Activated CD4-positive, alpha-beta memory T cell treated with anti-CD3 and anti-CD28 coated beads for 36 hours (primary cell): ENCODE results near the gene FOXN3. TPM values are rescaled to one million over a fixed set of nuclear protein-coding genes. Genes with fewer than 3 reads are reported as not detected.

ENCODE experiments used
- CTCF ChIA-PET: fragments of 350-600 bp; sonication (Branson Sonifier 250); formaldehyde crosslinking; loops from one replicate; lab custom pipeline; 2021; ENCODE audit warnings: antibody characterized with exemption, inconsistent platforms; lab: Charles Lee
- POLR2A ChIA-PET: fragments of 350-600 bp; sonication (Branson Sonifier 250); formaldehyde crosslinking; loops from one replicate; lab custom pipeline; 2021; ENCODE audit warnings: antibody characterized with exemption; lab: Charles Lee
- DNase-seq: peaks from one replicate; pipeline ENCODE4 v3.0.0-alpha.2; 2020
- H3K27ac Mint-ChIP-seq: one replicate; pipeline ENCODE4 v1.8.0; 2021; ENCODE audit warnings: mixed read lengths
- H3K27me3 Mint-ChIP-seq: one replicate; pipeline ENCODE4 v1.8.0; 2021; ENCODE audit warnings: mixed read lengths
- H3K36me3 Mint-ChIP-seq: one replicate; pipeline ENCODE4 v1.8.0; 2021; ENCODE audit warnings: mixed read lengths
- H3K4me1 Mint-ChIP-seq: one replicate; pipeline ENCODE4 v1.8.0; 2021; ENCODE audit warnings: low read depth, mixed read lengths
- H3K4me3 Mint-ChIP-seq: one replicate; pipeline ENCODE4 v1.8.0; 2021; ENCODE audit warnings: mild to moderate bottlenecking, mixed read lengths
- H3K9me3 Mint-ChIP-seq: one replicate; pipeline ENCODE4 v1.8.0; 2021; ENCODE audit warnings: mixed read lengths
- intact Hi-C: fragments of 100-400 bp; cut with micrococcal nuclease; formaldehyde crosslinking; loops from one replicate; pipeline ENCODE4 v1.15.1; 2023
- total RNA-seq, 2 experiments: library from RNA; stranded (reverse); gene quantifications; one replicate each; pipeline ENCODE4 v1.2.3, GENCODE V29; 2021

FOXN3 gene
- total RNA-seq, 2 experiments from 2014 or later = 59.1 to 63.5 TPM

DNA sequence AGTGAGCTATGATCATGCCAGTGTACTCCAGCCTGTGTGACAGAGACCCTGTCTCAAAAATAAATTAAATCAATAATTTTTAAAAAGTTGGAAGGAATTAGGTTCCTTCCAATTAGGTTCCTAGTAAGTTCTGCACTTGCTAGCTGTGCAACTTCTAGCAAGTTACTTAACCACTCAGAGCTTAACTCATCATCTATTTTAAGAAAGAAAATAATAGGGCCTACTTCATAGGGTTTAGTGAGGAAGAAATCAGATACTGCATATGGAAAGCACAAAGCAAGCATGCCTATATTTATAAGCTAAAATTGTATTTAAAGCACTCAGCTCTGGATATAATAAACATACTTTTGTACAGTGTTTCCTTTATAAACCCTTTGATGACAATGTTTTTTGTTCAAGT, 10.7 kb downstream of the FOXN3 start:
- Mint-ChIP-seq H3K9me3 (no peaks in the 10 kb centered on the region), H3K4me3 (no peak overlapping the region), H3K27ac (no peak overlapping the region), H3K27me3 (no peaks in the 10 kb centered on the region), H3K36me3 (peaks cover 35% of the 10 kb centered on the region), H3K4me1 (peaks cover 66% of the 10 kb centered on the region)
- no peak for DNase-seq
- ChIA-PET CTCF (interaction anchor here (1.0 kb wide), 1 partner anchor 507 kb away, joined by 4 read pairs; no protein-coding TSS in a partner anchor), POLR2A (interaction anchor here (0.6 kb wide), 1 partner anchor 98 kb away, joined by 7 read pairs; no protein-coding TSS in a partner anchor)
- intact Hi-C loops = no loop called here

DNA sequence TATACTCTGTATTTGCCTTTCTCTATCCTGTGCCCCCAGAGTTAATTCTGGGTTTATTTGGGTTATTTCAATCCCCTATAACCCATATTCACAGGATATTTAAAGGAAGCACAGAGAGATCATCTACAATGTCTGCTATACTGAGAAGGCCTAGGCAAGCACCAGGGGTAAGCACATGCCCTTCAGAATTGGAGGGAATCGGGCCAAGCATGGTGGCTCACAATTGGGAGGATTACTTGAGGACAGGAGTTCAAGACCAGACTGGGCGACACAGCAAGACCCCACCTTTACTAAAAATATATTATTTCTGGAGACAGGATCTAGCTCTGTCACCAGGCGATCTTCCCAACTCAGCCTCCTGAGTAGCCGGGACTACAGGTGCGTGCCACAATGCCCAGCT, 11.3 kb downstream of the FOXN3 start:
- H3K4me1 Mint-ChIP-seq = peaks cover 62% of the 10 kb centered on the region
- CTCF ChIA-PET = no interaction called here
- H3K36me3 Mint-ChIP-seq = peaks cover 28% of the 10 kb centered on the region

DNA sequence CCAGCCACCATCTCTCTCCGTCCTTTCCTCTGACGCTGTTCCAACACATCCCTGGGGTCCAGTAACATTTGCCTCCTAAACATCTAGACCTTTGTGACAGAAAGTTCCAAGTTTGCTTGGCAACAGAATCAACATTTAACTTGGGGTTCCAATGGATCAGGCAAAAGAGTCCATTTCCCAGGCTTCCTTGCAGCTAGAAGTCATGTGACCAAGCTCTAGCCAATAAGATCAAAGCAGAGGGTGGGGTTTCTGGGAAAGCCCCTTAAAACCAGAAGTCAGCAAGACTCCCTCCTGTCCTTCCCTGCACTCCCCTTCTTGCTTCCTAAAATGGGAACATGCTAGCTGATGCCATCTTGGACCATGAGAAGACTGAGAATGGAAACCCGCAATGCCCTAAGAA, 14.7 kb downstream of the FOXN3 start:
- intact Hi-C loops = no loop called here
- CTCF ChIA-PET = no interaction called here
- Mint-ChIP-seq H3K4me1 (peaks cover 57% of the 10 kb centered on the region), H3K27ac (no peak overlapping the region), H3K27me3 (no peaks in the 10 kb centered on the region), H3K4me3 (no peak overlapping the region), H3K9me3 (no peaks in the 10 kb centered on the region), H3K36me3 (peaks cover 13% of the 10 kb centered on the region)
- DNase-seq = no peak
- POLR2A ChIA-PET = no interaction called here

More for the DNA sequence above, 11.3 kb downstream of the FOXN3 start:
- H3K27me3 Mint-ChIP-seq = no peaks in the 10 kb centered on the region
- no peak overlapping the region for H3K27ac Mint-ChIP-seq
- DNase-seq = no peak
- H3K9me3 Mint-ChIP-seq = no peaks in the 10 kb centered on the region
- intact Hi-C loops = no loop called here
- no peak overlapping the region for H3K4me3 Mint-ChIP-seq
- POLR2A ChIA-PET = no interaction called here

DNA sequence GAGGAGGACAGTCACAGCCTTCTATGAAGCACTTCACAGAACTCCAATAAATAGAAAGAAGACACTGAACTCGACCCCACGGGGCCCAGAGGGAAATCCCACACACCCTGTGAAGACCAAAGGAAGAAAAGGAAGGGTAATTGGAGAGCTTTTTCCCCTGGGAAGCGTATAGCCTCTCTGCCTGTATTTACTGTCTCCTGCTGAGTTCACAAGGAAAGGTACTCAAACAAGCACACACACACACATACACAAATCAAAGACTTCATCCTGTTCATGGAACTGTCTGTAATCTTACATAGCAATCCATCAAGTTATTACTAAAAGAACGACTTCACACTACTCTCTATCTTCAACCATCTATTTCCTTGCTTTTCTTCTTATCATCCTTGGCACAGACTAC, 15.3 kb downstream of the FOXN3 start:
- Mint-ChIP-seq H3K27ac (no peak overlapping the region), H3K4me3 (no peak overlapping the region), H3K4me1 (peaks cover 51% of the 10 kb centered on the region), H3K9me3 (no peaks in the 10 kb centered on the region), H3K36me3 (peaks cover 13% of the 10 kb centered on the region), H3K27me3 (no peaks in the 10 kb centered on the region)
- CTCF ChIA-PET = no interaction called here
- POLR2A ChIA-PET = no interaction called here
- DNase-seq = no peak
- intact Hi-C loops = no loop called here

DNA sequence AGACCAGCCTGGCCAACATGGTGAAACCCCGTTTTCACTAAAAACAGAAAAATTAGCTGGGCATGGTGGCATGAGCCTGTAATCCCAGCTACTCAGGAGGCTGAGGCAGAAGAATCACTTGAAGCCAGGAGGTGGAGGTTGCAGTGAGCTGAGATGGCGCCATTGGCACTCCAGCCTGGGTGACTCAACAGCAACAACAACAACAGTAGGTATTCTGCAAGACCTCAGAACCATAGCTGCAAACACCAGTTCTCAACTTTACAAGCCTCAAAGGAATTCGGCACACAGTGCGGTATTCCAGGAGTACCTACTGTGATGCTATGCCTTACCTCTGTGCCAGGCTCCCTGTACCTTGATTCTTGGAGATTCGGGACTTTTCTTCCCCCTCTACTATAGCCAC, 15.8 kb downstream of the FOXN3 start:
- CTCF ChIA-PET = no interaction called here
- no peak for DNase-seq
- H3K4me3 Mint-ChIP-seq = no peak overlapping the region
- intact Hi-C loops = no loop called here
- H3K36me3 Mint-ChIP-seq = peaks cover 13% of the 10 kb centered on the region
- H3K4me1 Mint-ChIP-seq = peaks cover 49% of the 10 kb centered on the region
- no peak overlapping the region for H3K27ac Mint-ChIP-seq
- H3K9me3 Mint-ChIP-seq = no peaks in the 10 kb centered on the region
- no peaks in the 10 kb centered on the region for H3K27me3 Mint-ChIP-seq
- POLR2A ChIA-PET = no interaction called here

DNA sequence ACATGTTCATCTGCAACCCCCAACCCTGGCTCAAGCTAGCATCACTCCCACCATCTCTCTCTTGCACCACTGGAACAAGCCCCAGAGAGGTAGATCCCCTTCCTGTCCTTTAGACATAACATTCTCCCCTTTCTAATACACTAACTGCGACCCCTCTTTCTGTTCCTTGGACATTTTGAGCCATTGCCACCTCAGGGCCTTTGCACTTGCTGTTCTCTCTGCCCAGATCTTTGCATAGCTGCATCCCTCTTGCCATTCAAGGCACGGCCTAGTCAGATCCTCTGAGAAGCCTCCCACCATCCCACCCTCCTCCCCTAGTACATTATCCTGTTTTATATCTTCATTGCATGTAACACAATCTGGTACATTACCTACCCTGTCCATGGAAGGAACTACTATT, 16.5 kb downstream of the FOXN3 start:
- ChIA-PET POLR2A (no interaction called here), CTCF (no interaction called here)
- Mint-ChIP-seq H3K27me3 (no peaks in the 10 kb centered on the region), H3K36me3 (peaks cover 11% of the 10 kb centered on the region), H3K4me3 (no peak overlapping the region), H3K9me3 (no peaks in the 10 kb centered on the region), H3K27ac (no peak overlapping the region), H3K4me1 (peaks cover 55% of the 10 kb centered on the region)
- DNase-seq = no peak
- intact Hi-C loops = no loop called here

DNA sequence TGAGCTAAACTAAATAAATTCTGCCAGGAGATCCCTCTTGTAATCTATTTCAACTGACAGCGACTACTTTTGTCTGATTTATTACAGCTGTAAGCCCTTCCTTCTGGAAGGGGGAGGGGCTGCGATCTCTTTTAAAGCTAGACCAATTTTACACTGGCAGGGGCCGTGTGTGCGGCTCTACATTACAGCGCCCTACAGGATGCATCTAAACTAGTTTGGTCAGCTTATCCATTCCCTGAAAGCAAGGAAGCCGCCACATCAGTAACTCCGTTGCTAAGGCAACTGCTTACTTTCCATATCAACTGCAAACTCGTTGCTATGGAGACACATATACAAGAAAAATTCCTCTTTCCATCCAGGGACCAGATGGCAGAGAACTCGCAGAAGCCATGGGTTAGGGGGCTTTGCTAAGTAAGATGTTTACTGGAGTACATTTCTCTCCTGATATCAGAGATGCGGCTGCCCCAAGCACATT, 17.4 kb downstream of the FOXN3 start:
- no peak for DNase-seq
- peaks cover 54% of the 10 kb centered on the region for H3K4me1 Mint-ChIP-seq
- H3K27ac Mint-ChIP-seq = no peak overlapping the region
- ChIA-PET CTCF (no interaction called here), POLR2A (no interaction called here)
- no peak overlapping the region for H3K4me3 Mint-ChIP-seq
- H3K36me3 Mint-ChIP-seq = peaks cover 9% of the 10 kb centered on the region
- H3K27me3 Mint-ChIP-seq = no peaks in the 10 kb centered on the region
- intact Hi-C loops = no loop called here
- H3K9me3 Mint-ChIP-seq = no peaks in the 10 kb centered on the region

DNA sequence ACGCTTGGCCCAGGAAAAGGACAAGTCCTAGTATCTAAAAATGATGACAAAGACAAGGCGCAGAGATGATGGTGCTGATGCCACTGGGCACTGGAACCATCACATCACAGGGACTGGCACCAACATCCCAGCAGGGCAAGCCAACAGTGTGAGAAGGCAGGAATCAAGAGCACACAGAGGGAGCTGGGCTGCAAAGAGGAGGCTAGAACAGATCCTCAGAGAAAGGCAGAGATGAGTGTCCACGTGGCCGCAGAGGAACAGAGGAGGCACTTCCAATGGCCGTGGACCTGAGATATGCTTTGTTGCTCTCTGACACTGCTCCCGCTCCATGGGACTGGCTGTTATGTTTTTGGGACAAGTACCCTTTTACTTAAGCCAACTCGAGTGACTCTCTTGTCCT, 17.9 kb downstream of the FOXN3 start:
- no peak overlapping the region for H3K4me3 Mint-ChIP-seq
- no peaks in the 10 kb centered on the region for H3K27me3 Mint-ChIP-seq
- H3K36me3 Mint-ChIP-seq = peaks cover 9% of the 10 kb centered on the region
- CTCF ChIA-PET = no interaction called here
- POLR2A ChIA-PET = no interaction called here
- no peaks in the 10 kb centered on the region for H3K9me3 Mint-ChIP-seq
- peaks cover 56% of the 10 kb centered on the region for H3K4me1 Mint-ChIP-seq
- H3K27ac Mint-ChIP-seq = no peak overlapping the region
- intact Hi-C loops = no loop called here
- no peak for DNase-seq

DNA sequence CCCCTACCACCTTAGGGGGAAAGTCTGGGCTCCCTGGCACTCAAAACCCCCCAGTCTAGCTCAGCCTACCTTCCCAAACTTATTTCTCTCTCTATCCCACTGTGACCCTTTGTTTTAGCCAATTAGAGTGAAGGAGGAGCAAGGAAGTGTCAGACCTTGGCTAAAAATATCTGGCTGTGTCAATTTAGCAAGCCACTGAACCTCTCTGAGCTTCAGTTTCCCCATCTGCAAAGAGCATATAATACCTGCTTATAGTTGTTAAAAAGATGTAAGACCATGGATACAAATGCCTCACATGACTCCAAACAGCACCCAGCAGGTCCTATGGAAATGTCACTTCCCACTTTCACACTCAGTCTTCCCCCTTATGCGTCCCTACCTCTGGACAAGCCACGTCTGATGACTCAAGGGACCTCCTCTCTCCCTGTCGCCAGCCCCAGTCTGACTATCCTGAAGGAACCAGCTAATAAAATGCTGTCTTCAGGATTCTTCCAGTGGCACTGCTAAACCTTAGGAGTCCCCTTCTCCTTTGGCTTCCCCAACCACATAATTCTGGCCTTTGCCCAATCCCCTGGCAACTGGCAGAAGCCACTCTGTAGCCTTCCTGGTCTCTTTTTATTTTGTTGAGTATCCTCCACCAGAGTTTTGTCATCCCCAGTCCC, 19.3 kb downstream of the FOXN3 start:
- Mint-ChIP-seq H3K4me3 (no peak overlapping the region), H3K4me1 (peaks cover 55% of the 10 kb centered on the region), H3K27ac (no peak overlapping the region), H3K36me3 (peaks cover under 1% of the 10 kb centered on the region), H3K27me3 (no peaks in the 10 kb centered on the region), H3K9me3 (no peaks in the 10 kb centered on the region)
- ChIA-PET CTCF (no interaction called here), POLR2A (no interaction called here)
- DNase-seq = no peak
- intact Hi-C loops = no loop called here

DNA sequence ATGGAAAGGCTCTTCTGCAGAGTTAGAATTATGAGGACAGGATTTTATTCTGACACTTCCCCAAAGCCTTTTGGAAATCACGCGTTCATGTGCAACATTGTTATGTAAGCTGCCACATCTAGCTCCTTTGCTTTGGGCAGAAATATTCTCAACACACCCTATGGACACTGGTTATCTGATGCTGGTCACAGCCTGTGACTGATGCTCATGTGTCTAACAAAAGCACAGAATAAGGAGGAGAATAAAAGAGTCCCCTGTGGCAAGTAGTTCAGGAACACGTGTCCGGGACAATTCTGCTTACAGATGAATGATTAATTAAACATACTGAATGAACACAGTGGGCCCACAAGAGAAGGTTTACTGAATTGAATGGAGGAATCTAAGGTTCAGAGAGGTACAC, 22.1 kb downstream of the FOXN3 start:
- H3K27ac Mint-ChIP-seq = no peak overlapping the region
- H3K9me3 Mint-ChIP-seq = no peaks in the 10 kb centered on the region
- no peaks in the 10 kb centered on the region for H3K36me3 Mint-ChIP-seq
- ChIA-PET CTCF (no interaction called here), POLR2A (no interaction called here)
- peaks cover 46% of the 10 kb centered on the region for H3K4me1 Mint-ChIP-seq
- intact Hi-C loops = no loop called here
- DNase-seq = no peak
- no peaks in the 10 kb centered on the region for H3K27me3 Mint-ChIP-seq
- H3K4me3 Mint-ChIP-seq = no peak overlapping the region

DNA sequence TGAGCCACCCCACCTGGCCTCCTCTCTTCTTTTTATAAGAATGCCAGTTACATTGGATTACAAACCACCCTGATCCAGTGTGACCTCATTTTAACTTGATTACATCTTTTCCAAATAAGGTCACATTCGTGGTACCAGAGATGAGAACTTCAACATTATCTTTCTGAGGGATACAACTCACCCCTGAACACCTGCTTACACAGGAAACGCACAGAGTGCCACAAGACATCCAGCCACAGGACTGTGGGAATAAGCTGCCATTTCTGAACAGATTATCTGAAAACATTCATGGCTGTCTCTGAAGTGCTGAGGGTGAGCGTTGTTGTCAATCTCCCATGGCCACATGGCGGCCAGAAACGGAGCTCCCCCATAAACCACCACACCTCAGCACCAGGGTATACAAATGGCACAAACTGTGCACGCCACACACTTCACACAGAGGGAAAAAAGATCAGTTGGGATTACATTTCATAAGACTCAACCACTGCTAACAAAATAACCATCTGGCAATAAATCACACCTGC, 23.7 kb downstream of the FOXN3 start:
- Mint-ChIP-seq H3K27me3 (no peaks in the 10 kb centered on the region), H3K9me3 (no peaks in the 10 kb centered on the region), H3K4me1 (peaks cover 44% of the 10 kb centered on the region), H3K36me3 (no peaks in the 10 kb centered on the region), H3K27ac (no peak overlapping the region), H3K4me3 (no peak overlapping the region)
- DNase-seq = no peak
- intact Hi-C loops = no loop called here
- POLR2A ChIA-PET = no interaction called here
- CTCF ChIA-PET = no interaction called here

DNA sequence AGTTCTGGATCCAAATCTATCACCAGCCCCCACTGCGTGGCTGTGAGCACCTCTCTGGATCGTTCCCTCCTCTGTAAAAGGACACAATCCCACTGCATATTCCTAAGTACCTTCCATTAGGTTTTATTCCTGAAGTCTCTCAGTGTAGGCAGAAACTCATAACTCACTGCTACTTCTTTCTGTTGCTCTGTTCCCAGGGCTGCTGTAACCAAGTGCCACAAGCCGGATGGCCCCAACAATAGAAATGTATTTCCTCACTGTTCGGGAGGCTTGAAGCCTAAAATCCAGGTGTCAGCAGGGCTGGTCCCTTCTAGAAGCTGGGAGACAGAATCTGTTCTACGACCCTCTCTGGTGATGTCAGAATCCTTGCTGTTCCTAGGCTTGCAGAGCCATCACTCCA, 24.9 kb downstream of the FOXN3 start:
- DNase-seq = no peak
- no peak overlapping the region for H3K4me3 Mint-ChIP-seq
- H3K27ac Mint-ChIP-seq = no peak overlapping the region
- POLR2A ChIA-PET = interaction anchor here (0.6 kb wide), 1 partner anchor 457 kb away, joined by 4 read pairs; no protein-coding TSS in a partner anchor
- CTCF ChIA-PET = no interaction called here
- peaks cover 47% of the 10 kb centered on the region for H3K4me1 Mint-ChIP-seq
- H3K36me3 Mint-ChIP-seq = no peaks in the 10 kb centered on the region
- H3K9me3 Mint-ChIP-seq = no peaks in the 10 kb centered on the region
- H3K27me3 Mint-ChIP-seq = no peaks in the 10 kb centered on the region
- intact Hi-C loops = no loop called here

DNA sequence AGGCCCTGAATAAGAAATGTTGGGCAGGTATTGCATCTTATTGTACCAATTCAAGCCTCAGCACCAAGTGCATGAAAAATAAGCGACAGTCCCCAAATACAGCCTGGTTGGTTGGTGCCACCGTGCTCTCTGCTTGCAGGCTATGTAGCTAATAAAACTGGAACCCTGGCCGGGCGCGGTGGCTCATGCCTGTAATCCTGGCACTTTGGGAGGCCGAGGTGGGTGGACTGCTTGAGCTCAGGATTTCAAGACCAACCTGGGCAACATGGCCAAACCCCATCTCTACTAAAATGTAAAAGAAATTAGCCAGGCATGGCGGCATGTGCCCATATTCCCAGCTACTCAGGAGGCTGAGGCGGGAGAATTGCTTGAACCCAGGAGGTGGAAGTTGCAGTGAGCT, 25.5 kb downstream of the FOXN3 start:
- Mint-ChIP-seq H3K4me3 (no peak overlapping the region), H3K27me3 (no peaks in the 10 kb centered on the region), H3K4me1 (peaks cover 49% of the 10 kb centered on the region), H3K9me3 (no peaks in the 10 kb centered on the region), H3K27ac (no peak overlapping the region), H3K36me3 (no peaks in the 10 kb centered on the region)
- CTCF ChIA-PET = no interaction called here
- intact Hi-C loops = no loop called here
- DNase-seq = no peak
- POLR2A ChIA-PET = interaction anchor here (0.6 kb wide), 1 partner anchor 458 kb away, joined by 4 read pairs; no protein-coding TSS in a partner anchor
